ENCODE data around the gene FKBP5. TPM values are rescaled to one million over a fixed set of nuclear protein-coding genes. Genes with fewer than 3 reads are reported as not detected.

FKBP5 gene
- total and polyA plus RNA-seq, 12 donors: 19.7 to 234 (median 119) TPM

DNA sequence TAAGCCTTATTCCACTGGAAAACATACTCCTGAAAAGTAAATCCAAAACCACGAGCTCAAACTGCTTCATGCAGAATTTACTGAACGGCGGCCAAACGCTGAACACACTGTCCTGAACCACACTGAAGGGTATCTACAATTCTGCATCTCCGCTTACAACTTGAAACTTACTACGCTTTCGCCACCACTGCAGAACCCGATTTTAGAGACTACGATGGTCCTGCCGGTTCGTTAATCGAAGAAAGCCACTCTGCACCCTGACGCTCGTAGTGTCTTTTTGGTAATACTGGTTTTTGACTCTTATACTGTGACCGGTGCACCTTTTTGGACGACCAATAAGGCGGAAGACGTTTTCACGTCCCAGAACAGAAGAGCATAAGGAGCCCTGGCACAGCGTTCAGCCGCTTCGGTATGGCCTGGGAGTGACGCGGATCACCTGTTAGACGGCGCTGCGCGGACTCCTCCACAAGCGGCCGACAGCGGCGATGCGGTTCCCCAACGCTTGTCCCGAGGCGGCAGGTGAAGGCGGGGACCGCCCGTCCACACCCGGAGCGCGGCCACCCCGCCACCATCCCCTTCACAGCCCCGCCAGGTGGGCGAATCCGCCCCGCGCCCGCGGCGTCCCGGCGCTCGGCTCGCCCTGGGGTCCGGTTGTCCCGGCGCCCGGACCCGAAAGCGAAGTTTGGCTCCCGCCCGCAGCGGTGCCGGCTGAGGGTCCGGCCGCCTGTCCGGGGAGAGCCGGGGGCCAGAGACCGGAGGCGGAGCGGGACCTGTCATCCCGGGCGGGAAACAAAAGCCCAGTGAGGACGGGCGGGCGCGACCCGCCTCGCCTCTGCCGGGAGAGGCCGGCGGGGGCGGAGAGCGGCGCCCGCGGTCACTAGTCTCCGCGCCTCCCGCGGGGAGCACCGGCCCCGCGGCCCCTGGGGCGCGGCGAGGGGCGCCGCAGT is 784 bp downstream of the FKBP5 start:
- peak; percentile 52 to 82 (median 63) for DNase-seq
- peaks cover 16 to 45% of the 10 kb centered on the region in 2 donors for H3K4me1 ChIP-seq (replicated peaks in 1 of 2)

DNA sequence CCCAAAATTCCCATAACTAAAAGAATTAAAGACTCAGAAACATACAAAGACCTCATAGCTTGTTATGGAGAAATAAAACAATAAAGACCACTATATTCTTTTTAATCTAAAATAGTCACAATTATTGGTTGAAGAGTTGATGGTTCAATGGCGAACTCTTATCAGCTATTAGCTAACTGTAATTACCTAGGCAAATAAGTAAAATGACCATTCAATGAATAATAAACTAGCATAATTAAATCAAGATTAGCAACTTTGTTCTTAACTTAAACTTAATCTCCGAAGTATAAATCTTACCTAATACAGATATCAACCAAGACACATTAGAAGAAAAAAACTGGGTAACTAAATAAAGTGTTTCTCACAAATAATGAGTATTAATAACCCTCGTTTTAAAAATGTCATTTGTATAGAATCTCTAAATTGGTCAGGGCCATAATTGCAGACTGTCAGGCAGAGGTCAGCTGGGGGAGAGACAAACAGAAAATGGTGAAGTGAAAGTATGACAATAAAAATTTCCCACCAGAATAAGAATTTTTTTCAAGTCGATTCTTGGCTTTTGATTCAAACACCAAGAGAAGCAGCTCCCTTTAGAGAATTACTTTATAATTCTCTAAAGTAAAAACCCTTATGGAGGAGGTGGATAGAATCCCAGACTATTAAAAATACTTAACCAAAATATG is 1.7 kb downstream of the FKBP5 start:
- intact Hi-C loops (cut with DNase I): loop anchor here (2.0 to 10.0 kb wide), 3 partner anchors 40 to 102 kb away; partner anchors contain the start of gene ARMC12 (in 1 of the 2)

More for the DNA sequence above, 784 bp downstream of the FKBP5 start:
- intact Hi-C loops (cut with DNase I): loop anchor here (2.0 to 10.0 kb wide), 3 partner anchors 39 to 103 kb away; partner anchors contain the start of gene ARMC12 (in 1 of the 2)
- no peaks in the 10 kb centered on the region for H3K9me3 ChIP-seq (replicated peaks in 1 of 3)
- TF ChIP-seq POLR2A (IDR thresholded peaks at IDR 0.05): peak in 1 of 2 donors; percentile 62
- TF ChIP-seq, protein P1, sequence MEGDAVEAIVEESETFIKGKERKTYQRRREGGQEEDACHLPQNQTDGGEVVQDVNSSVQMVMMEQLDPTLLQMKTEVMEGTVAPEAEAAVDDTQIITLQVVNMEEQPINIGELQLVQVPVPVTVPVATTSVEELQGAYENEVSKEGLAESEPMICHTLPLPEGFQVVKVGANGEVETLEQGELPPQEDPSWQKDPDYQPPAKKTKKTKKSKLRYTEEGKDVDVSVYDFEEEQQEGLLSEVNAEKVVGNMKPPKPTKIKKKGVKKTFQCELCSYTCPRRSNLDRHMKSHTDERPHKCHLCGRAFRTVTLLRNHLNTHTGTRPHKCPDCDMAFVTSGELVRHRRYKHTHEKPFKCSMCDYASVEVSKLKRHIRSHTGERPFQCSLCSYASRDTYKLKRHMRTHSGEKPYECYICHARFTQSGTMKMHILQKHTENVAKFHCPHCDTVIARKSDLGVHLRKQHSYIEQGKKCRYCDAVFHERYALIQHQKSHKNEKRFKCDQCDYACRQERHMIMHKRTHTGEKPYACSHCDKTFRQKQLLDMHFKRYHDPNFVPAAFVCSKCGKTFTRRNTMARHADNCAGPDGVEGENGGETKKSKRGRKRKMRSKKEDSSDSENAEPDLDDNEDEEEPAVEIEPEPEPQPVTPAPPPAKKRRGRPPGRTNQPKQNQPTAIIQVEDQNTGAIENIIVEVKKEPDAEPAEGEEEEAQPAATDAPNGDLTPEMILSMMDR (IDR thresholded peaks at IDR 0.05): no peak
- H3K27ac ChIP-seq: peak overlapping the region; percentile 71 to 97 (median 90)
- H3K4me3 ChIP-seq: peak overlapping the region; percentile 62 to 86 (median 75)
- no peaks in the 10 kb centered on the region for H3K27me3 ChIP-seq
- WGBS, 4 donors: 0 to 1% (median 1%) methylated on average over 25 to 100 of the region's 100 CpGs
- no peaks in the 10 kb centered on the region for H3K36me3 ChIP-seq (replicated peaks in 1 of 2)

DNA sequence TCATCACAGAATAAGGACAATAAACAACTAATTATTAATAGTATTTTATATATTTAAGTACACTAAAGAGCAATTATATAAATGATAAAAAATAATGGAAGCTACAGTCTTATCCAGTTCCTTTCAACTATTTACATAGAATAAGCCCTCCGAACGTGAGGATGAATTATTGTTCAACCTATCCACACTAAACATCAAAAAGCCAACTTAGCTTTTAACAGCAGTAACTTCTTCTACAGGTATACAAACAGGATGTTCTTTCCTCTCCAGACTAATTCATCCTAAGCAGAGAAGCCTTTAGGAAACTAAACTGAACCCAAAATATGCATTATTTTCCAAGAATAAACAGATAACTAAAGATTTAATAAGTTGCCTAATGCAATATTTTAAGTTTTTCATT is 2.3 kb downstream of the FKBP5 start:
- peaks cover 12 to 48% of the 10 kb centered on the region in 2 donors for H3K4me1 ChIP-seq (replicated peaks in 1 of 2)
- intact Hi-C loops (cut with DNase I): loop anchor here (2.0 to 10.0 kb wide), 3 partner anchors 41 to 102 kb away; partner anchors contain the start of gene ARMC12 (in 1 of the 2)
- DNase-seq: no peak
- no peaks in the 10 kb centered on the region for H3K36me3 ChIP-seq (replicated peaks in 1 of 2)
- H3K4me3 ChIP-seq: peak overlapping the region in 2 of 4 donors; percentile 73 to 86
- 34 to 43% (median 39%) methylated on average over 2 of the region's 2 CpGs for WGBS, 4 donors
- H3K9me3 ChIP-seq (replicated peaks in 1 of 3): no peaks in the 10 kb centered on the region
- H3K27me3 ChIP-seq: no peaks in the 10 kb centered on the region
- H3K27ac ChIP-seq: peak overlapping the region; percentile 71 to 97 (median 90)
- TF ChIP-seq POLR2A (IDR thresholded peaks at IDR 0.05): no peak
- TF ChIP-seq, protein P1 (IDR thresholded peaks at IDR 0.05): no peak

More for the DNA sequence above, 1.7 kb downstream of the FKBP5 start:
- no peak for DNase-seq
- WGBS, 4 donors: 8 to 27% (median 12%) methylated on average over 4 of the region's 4 CpGs
- H3K36me3 ChIP-seq (replicated peaks in 1 of 2): no peaks in the 10 kb centered on the region
- H3K27ac ChIP-seq: peak overlapping the region; percentile 71 to 97 (median 90)
- peak overlapping the region in 3 of 4 donors; percentile 29 to 86 (median 73) for H3K4me3 ChIP-seq
- H3K27me3 ChIP-seq: no peaks in the 10 kb centered on the region
- no peaks in the 10 kb centered on the region for H3K9me3 ChIP-seq (replicated peaks in 1 of 3)
- peaks cover 14 to 49% of the 10 kb centered on the region in 2 donors for H3K4me1 ChIP-seq (replicated peaks in 1 of 2)
- TF ChIP-seq, protein P1 (IDR thresholded peaks at IDR 0.05): no peak
- no peak for TF ChIP-seq POLR2A (IDR thresholded peaks at IDR 0.05)

DNA sequence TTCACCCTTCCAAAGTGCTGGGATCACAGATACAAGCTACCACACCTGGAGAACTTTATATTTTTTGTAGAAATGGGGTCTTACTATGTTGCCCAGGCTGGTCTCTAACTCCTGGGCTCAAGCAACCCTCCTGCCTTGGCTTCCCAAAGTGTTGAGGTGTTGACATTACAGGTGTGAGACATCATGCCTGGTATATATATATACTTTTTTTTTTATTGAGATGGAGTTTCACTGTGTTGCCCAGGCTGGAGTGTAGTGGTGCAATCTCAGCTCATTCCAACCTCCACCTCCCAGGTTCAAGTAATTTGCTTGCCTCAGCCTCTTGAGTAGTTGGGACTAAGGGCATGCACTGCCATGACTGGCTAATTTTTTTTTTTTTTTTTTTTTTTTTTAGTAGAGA is 5.4 kb downstream of the FKBP5 start:
- no peak for DNase-seq
- Histone ChIP-seq H3K4me3 (no peak overlapping the region), H3K4me1 (replicated peaks in 1 of 2) (peaks cover 6 to 61% of the 10 kb centered on the region in 2 donors), H3K9me3 (replicated peaks in 1 of 3) (no peaks in the 10 kb centered on the region), H3K27ac (no peak overlapping the region), H3K27me3 (no peaks in the 10 kb centered on the region), H3K36me3 (replicated peaks in 1 of 2) (no peaks in the 10 kb centered on the region)
- TF ChIP-seq, protein P1 (IDR thresholded peaks at IDR 0.05): no peak
- no peak for TF ChIP-seq POLR2A (IDR thresholded peaks at IDR 0.05)
- intact Hi-C loops (cut with DNase I): loop anchor here in 1 of 2 donors (10.0 kb wide), 1 partner anchor 98 kb away; no protein-coding TSS in a partner anchor

Measured in adrenal gland (tissue), 12 donors.